Lower lobe of right lung (tissue), 2 donors: Measurements from ENCODE around the gene COL23A1. TPM values are rescaled to one million over a fixed set of nuclear protein-coding genes. Genes with fewer than 3 reads are reported as not detected.
"Not testable (repeated sequence)": the region's sequence is repeated elsewhere in the genome, so short reads cannot be mapped to it uniquely, and the experiment has no call there.

Experiments used
- ATAC-seq, 2 donors: fragments of 200-7000 bp; cut with Tn5 transposase; one replicate each; pipeline ENCODE4 v1.9.1; 2020 to 2022; ENCODE audit warnings: mild to moderate bottlenecking in 2 of 2, moderate library complexity in 2 of 2
- DNase-seq: peaks from one replicate; pipeline ENCODE4 v3.0.0-alpha.2; 2020
- H3K27ac ChIP-seq: fragments of 200-600 bp; one replicate; pipeline ENCODE4 v1.8.0; 2022
- H3K27me3 ChIP-seq: fragments of 200-600 bp; one replicate; pipeline ENCODE4 v1.8.0; 2022; ENCODE audit warnings: low read depth
- H3K36me3 ChIP-seq: fragments of 200-600 bp; one replicate; pipeline ENCODE4 v1.8.0; 2022; ENCODE audit warnings: mild to moderate bottlenecking
- H3K4me1 ChIP-seq: fragments of 200-600 bp; one replicate; pipeline ENCODE4 v1.8.0; 2022
- H3K4me3 ChIP-seq: fragments of 200-600 bp; one replicate; pipeline ENCODE4 v1.8.0; 2022; ENCODE audit warnings: mild to moderate bottlenecking
- H3K9me3 ChIP-seq: fragments of 200-600 bp; one replicate; pipeline ENCODE4 v1.8.0; 2022
- CTCF ChIP-seq: fragments of 200-600 bp; IDR thresholded peaks from one replicate; pipeline ENCODE4 v1.8.0; 2022; ENCODE audit warnings: antibody characterized with exemption, mild to moderate bottlenecking
- intact Hi-C: fragments of 100-400 bp; cut with DNase I; formaldehyde crosslinking; loops from one replicate; pipeline ENCODE4 v1.11.0; 2022
- total RNA-seq: library from RNA; stranded (reverse); fragmentation: NEBNext Ultra II Directional; extraction: Animal tissue kit (Norgen Biotek cat#: 25700); gene quantifications from one replicate; pipeline ENCODE4 v1.2.1, GENCODE V29; 2021
- donor health status: DM: no; HTN: yes; CAD: no; lungs with severe emphysema.

COL23A1 gene
- total RNA-seq, 1 donor from 2014 or later = 1.2 TPM

- no peak for TF ChIP-seq CTCF
- Histone ChIP-seq H3K36me3 (no peaks in the 10 kb centered on the region), H3K27me3 (no peaks in the 10 kb centered on the region), H3K9me3 (no peaks in the 10 kb centered on the region), H3K4me3 (no peak overlapping the region), H3K27ac (peak overlapping the region; percentile 71), H3K4me1 (peaks cover 62% of the 10 kb centered on the region)
- ATAC-seq = no peak
- peak; percentile 38 for DNase-seq
- intact Hi-C loops = no loop called here
These were observed 349.9 kb downstream of the COL23A1 start for GRCh38 chr5:178240341-178240741.

GRCh38 chr5:178239626-178240301 is 350.4 kb downstream of the COL23A1 start:
- H3K36me3 ChIP-seq, ATAC-seq, H3K27me3 ChIP-seq, H3K4me3 ChIP-seq, intact Hi-C loops, H3K9me3 ChIP-seq: not testable (repeated sequence)
- peak; percentile 47 for DNase-seq
- peaks cover 68% of the 10 kb centered on the region for H3K4me1 ChIP-seq
- H3K27ac ChIP-seq = peak overlapping the region; percentile 71

- Histone ChIP-seq H3K4me3 (no peak overlapping the region), H3K27me3 (no peaks in the 10 kb centered on the region), H3K36me3 (no peaks in the 10 kb centered on the region), H3K9me3 (no peaks in the 10 kb centered on the region), H3K4me1 (peaks cover 75% of the 10 kb centered on the region), H3K27ac (peak overlapping the region; percentile 78)
- intact Hi-C loops = no loop called here
- ATAC-seq = no peak
- no peak for TF ChIP-seq CTCF
- peak; percentile 45 for DNase-seq
These were observed 351.2 kb downstream of the COL23A1 start for GRCh38 chr5:178238711-178239592.

GRCh38 chr5:178238313-178238635 is 351.9 kb downstream of the COL23A1 start:
- Histone ChIP-seq H3K27me3 (no peaks in the 10 kb centered on the region), H3K4me3 (no peak overlapping the region), H3K4me1 (peaks cover 75% of the 10 kb centered on the region), H3K9me3 (no peaks in the 10 kb centered on the region), H3K36me3 (no peaks in the 10 kb centered on the region), H3K27ac (peak overlapping the region; percentile 24)
- TF ChIP-seq CTCF = no peak
- ATAC-seq (no peak), DNase-seq (no peak)
- intact Hi-C loops = no loop called here

- Histone ChIP-seq H3K9me3 (no peaks in the 10 kb centered on the region), H3K4me3 (no peak overlapping the region), H3K27ac (peak overlapping the region; percentile 24), H3K27me3 (no peaks in the 10 kb centered on the region), H3K4me1 (peaks cover 81% of the 10 kb centered on the region), H3K36me3 (no peaks in the 10 kb centered on the region)
- ATAC-seq (no peak), DNase-seq (no peak)
- TF ChIP-seq CTCF = no peak
- intact Hi-C loops = no loop called here
These were observed 352.5 kb downstream of the COL23A1 start for GRCh38 chr5:178237431-178238312.
